HCT116 (cell line): ENCODE results near the gene GOLGA2. TPM values are rescaled to one million over a fixed set of nuclear protein-coding genes. Genes with fewer than 3 reads are reported as not detected.

Experiments used
- ATAC-seq: fragments of 200-7000 bp; cut with Tn5 transposase; 2 replicates; pipeline ENCODE4 v1.9.1; 2020; ENCODE audit warnings: mild to moderate bottlenecking, moderate library complexity
- BruUV-seq: library from RNA; stranded (reverse); fragments of 400-500 nt; replicated peaks from 2 replicates; lab custom pipeline; 2021; lab: Mats Ljungman, UMichigan
- CTCF ChIA-PET: fragments of 300-600 bp; sonication (Branson Sonifier 250); formaldehyde crosslinking; loops from one replicate; lab custom pipeline; 2021; ENCODE audit warnings: antibody characterized with exemption; lab: Charles Lee
- POLR2A ChIA-PET: fragments of 300-600, 350-600 bp; sonication (Branson Sonifier 250); formaldehyde crosslinking; loops from one replicate; lab custom pipeline; 2021; ENCODE audit warnings: antibody characterized with exemption; lab: Charles Lee
- RAD21 ChIA-PET, 2 experiments: fragments of 300-600 bp; sonication (Branson Sonifier 250); formaldehyde crosslinking; loops; one replicate each; lab custom pipeline; 2023; ENCODE audit warnings: low total read pairs in 2 of 2; ENCODE audit not compliant: uncharacterized antibody in 2 of 2, unreplicated experiment in 2 of 2, low non-redundant PET in 1 of 2; lab: Charles Lee
- DNase-seq: peaks from one replicate; pipeline ENCODE4 v3.0.0-alpha.2; 2010; ENCODE audit warnings: low read depth, low spot score
- H2AFZ ChIP-seq: fragments of 200-600 bp; shearing (Covaris generic), sonication (generic); 2 replicates; pipeline ENCODE4 v1.6.1; 2017; ENCODE audit warnings: low read depth, mixed run types, mixed read lengths, antibody characterized with exemption, low read length; ENCODE audit not compliant: poor library complexity, severe bottlenecking
- H3K27ac ChIP-seq: 2 replicates; pipeline ENCODE4 v1.5.1; 2012; ENCODE audit warnings: low read depth, low read length
- H3K27me3 ChIP-seq: fragments of 200-600 bp; sonication (generic); 2 replicates; pipeline ENCODE4 v1.6.1; 2016; ENCODE audit warnings: mixed run types, low read length, mixed read lengths; ENCODE audit not compliant: insufficient read depth
- H3K36me3 ChIP-seq, 2 experiments: fragments of 200-500 bp in 1 of 2; fragments of 200-600 bp in 1 of 2; sonication (Bioruptor generic) in 1 of 2; sonication (generic) in 1 of 2; 2 replicates each; pipeline versions ENCODE4 v1.5.1 to v1.6.1; 2014 to 2016; ENCODE audit warnings: low read length in 2 of 2, inconsistent platforms in 1 of 2, mixed read lengths in 1 of 2, mixed run types in 1 of 2; ENCODE audit not compliant: insufficient read depth in 2 of 2, control insufficient read depth in 1 of 2
- H3K4me1 ChIP-seq, 2 experiments: fragments of 200-600 bp in 1 of 2; sonication (generic) in 1 of 2; 2 replicates each; pipeline versions ENCODE4 v1.5.1 to v1.6.1; 2012 to 2017; ENCODE audit warnings: low read length in 2 of 2, inconsistent platforms in 1 of 2, mild to moderate bottlenecking in 1 of 2, mixed read lengths in 1 of 2, mixed run types in 1 of 2, moderate library complexity in 1 of 2; ENCODE audit not compliant: insufficient read depth in 2 of 2, control insufficient read depth in 1 of 2
- H3K4me2 ChIP-seq: fragments of 200-600 bp; sonication (generic); 2 replicates; pipeline ENCODE4 v1.6.1; 2017; ENCODE audit warnings: mixed run types, low read length, mixed read lengths
- H3K4me3 ChIP-seq, 2 experiments: fragments of 200-600 bp in 1 of 2; sonication (generic) in 1 of 2; replicated peaks in 1 of 2; 2 replicates each; pipeline ENCODE4 v1.5.1; 2011 to 2016; ENCODE audit warnings: low read length in 2 of 2, control low read depth in 1 of 2, low read depth in 1 of 2, mild to moderate bottlenecking in 1 of 2, mixed read lengths in 1 of 2, mixed run types in 1 of 2
- H3K79me2 ChIP-seq: fragments of 200-600 bp; sonication (generic); 2 replicates; pipeline ENCODE4 v1.6.1; 2017; ENCODE audit warnings: mild to moderate bottlenecking, mixed run types, low read length, moderate library complexity, mixed read lengths; ENCODE audit not compliant: insufficient read depth
- H3K9ac ChIP-seq: fragments of 200-600 bp; sonication (generic); 2 replicates; pipeline ENCODE4 v1.6.1; 2016; ENCODE audit warnings: low read length, mixed read lengths
- H3K9me2 ChIP-seq: fragments of 200-600 bp; sonication (generic), shearing (Covaris generic); 2 replicates; pipeline ENCODE4 v1.6.1; 2017; ENCODE audit warnings: mixed run types, mild to moderate bottlenecking, moderate library complexity; ENCODE audit not compliant: insufficient read depth
- H3K9me3 ChIP-seq, 2 experiments: fragments of 200-500 bp in 1 of 2; fragments of 200-600 bp in 1 of 2; sonication (Bioruptor generic) in 1 of 2; sonication (generic) in 1 of 2; 2 replicates each; pipeline ENCODE4 v1.6.1; 2014 to 2017; ENCODE audit warnings: low read length in 2 of 2, mixed read lengths in 2 of 2, inconsistent platforms in 1 of 2, low read depth in 1 of 2, mild to moderate bottlenecking in 1 of 2, mixed run types in 1 of 2, moderate library complexity in 1 of 2; ENCODE audit not compliant: control insufficient read depth in 1 of 2, insufficient read depth in 1 of 2
- H4K20me1 ChIP-seq: fragments of 200-600 bp; sonication (generic), shearing (Covaris generic); 2 replicates; pipeline ENCODE4 v1.6.1; 2017; ENCODE audit warnings: mixed run types, mild to moderate bottlenecking, moderate library complexity; ENCODE audit not compliant: insufficient read depth
- ATF3 ChIP-seq: IDR thresholded peaks from 2 replicates; pipeline ENCODE4 v1.6.1; 2012
- CEBPB ChIP-seq: IDR thresholded peaks from 2 replicates; pipeline ENCODE4 v1.6.1; 2012; ENCODE audit warnings: low read depth
- CTCF ChIP-seq, 3 experiments: fragments of 200-600 bp in 1 of 3; sonication (generic) in 1 of 3; IDR thresholded peaks in 2 of 3; conservative IDR thresholded peaks in 1 of 3; 2 replicates each; pipeline ENCODE4 v1.5.1; 2012 to 2017; ENCODE audit warnings: low read depth in 2 of 3, low read length in 2 of 3, antibody characterized with exemption in 1 of 3, borderline replicate concordance in 1 of 3, control low read depth in 1 of 3, mild to moderate bottlenecking in 1 of 3, mixed read lengths in 1 of 3, mixed run types in 1 of 3, moderate library complexity in 1 of 3; ENCODE audit not compliant: insufficient read depth in 1 of 3
- EGR1 ChIP-seq: IDR thresholded peaks from 2 replicates; pipeline ENCODE4 v1.6.1; 2012; ENCODE audit warnings: low read depth
- ELF1 ChIP-seq: IDR thresholded peaks from 2 replicates; pipeline ENCODE4 v1.6.1; 2012; ENCODE audit warnings: low read depth, borderline replicate concordance
- EZH2phosphoT487 ChIP-seq: fragments of 200-600 bp; IDR thresholded peaks from 2 replicates; pipeline ENCODE4 v1.6.1; 2018; ENCODE audit warnings: antibody characterized with exemption, borderline replicate concordance
- JUND ChIP-seq: IDR thresholded peaks from 2 replicates; pipeline ENCODE4 v1.6.1; 2012
- MAX ChIP-seq: IDR thresholded peaks from 2 replicates; pipeline ENCODE4 v1.6.1; 2012
- POLR2A ChIP-seq: IDR thresholded peaks from 2 replicates; pipeline ENCODE4 v1.7.0; 2011; ENCODE audit warnings: borderline replicate concordance; ENCODE audit not compliant: insufficient read depth, insufficient read length; ENCODE audit errors: extremely low read depth
- POLR2AphosphoS5 ChIP-seq: IDR thresholded peaks from 2 replicates; pipeline ENCODE4 v1.6.1; 2011; ENCODE audit warnings: mild to moderate bottlenecking, low read depth, low read length, moderate library complexity
- RAD21 ChIP-seq: IDR thresholded peaks from 2 replicates; pipeline ENCODE4 v1.6.1; 2012; ENCODE audit warnings: low read depth, mild to moderate bottlenecking
- REST ChIP-seq: IDR thresholded peaks from 2 replicates; pipeline ENCODE4 v1.6.1; 2012; ENCODE audit warnings: low read depth
- SIN3A ChIP-seq: IDR thresholded peaks from 2 replicates; pipeline ENCODE4 v1.6.1; 2012; ENCODE audit warnings: low read depth
- ZFX ChIP-seq: fragments of 450-650 bp; IDR thresholded peaks from 2 replicates; pipeline ENCODE4 v1.6.1; 2017
- ZNF274 ChIP-seq: fragments of 200-500 bp; sonication (Bioruptor generic); IDR thresholded peaks from 2 replicates; pipeline ENCODE4 v1.6.1; 2014; ENCODE audit warnings: mild to moderate bottlenecking, low read depth, low read length, inconsistent platforms
- intact Hi-C: fragments of 100-400 bp; cut with micrococcal nuclease; formaldehyde crosslinking; loops from 2 replicates; pipeline ENCODE4 v1.10.0; 2022
- total RNA-seq: library from RNA; stranded (reverse); gene quantifications from one replicate; pipeline ENCODE4 v1.2.1, GENCODE V29; 2021; ENCODE audit not compliant: unreplicated experiment

GOLGA2 gene
- total RNA-seq, 1 experiment from 2014 or later: 67.0 TPM

- Histone ChIP-seq H3K4me2 (no peak overlapping the region), H3K27ac (no peak overlapping the region), H3K4me1 (no peaks in the 10 kb centered on the region), H3K4me3 (no peak overlapping the region), H3K79me2 (no peaks in the 10 kb centered on the region), H3K9ac (no peak overlapping the region), H3K27me3 (no peaks in the 10 kb centered on the region), H3K9me3 (no peaks in the 10 kb centered on the region), H4K20me1 (no peaks in the 10 kb centered on the region), H3K9me2 (no peaks in the 10 kb centered on the region), H3K36me3 (peaks cover 4 to 21% of the 10 kb centered on the region in 2 experiments; a peak in 2 of 4 replicates), H2AFZ (no peak overlapping the region)
- no TSS peak for BruUV-seq
- TF ChIP-seq POLR2A: no peak
- no peak for TF ChIP-seq CTCF (IDR thresholded peaks at IDR 0.05 in 2 of 3, conservative IDR thresholded peaks at IDR 0.05 in 1 of 3; ENCODE audit: borderline replicate concordance in 1 of 3, insufficient read depth in 1 of 3, low read depth in 2 of 3, low read length in 2 of 3)
- no peak for TF ChIP-seq ZNF274
- TF ChIP-seq ATF3: no peak
- TF ChIP-seq SIN3A: no peak
- no peak for TF ChIP-seq JUND
- no peak for TF ChIP-seq EZH2phosphoT487
- ChIA-PET POLR2A (no interaction called here), RAD21 (no interaction called here), CTCF (no interaction called here)
- intact Hi-C loops: no loop called here
- ATAC-seq: no peak
- DNase-seq: no peak
Observed at GRCh38 chr9:128262687-128263086, 13.1 kb downstream of the GOLGA2 start.

- RAD21 ChIA-PET: no interaction called here
- POLR2A ChIA-PET: interaction anchor here (0.9 kb wide), 1 partner anchor 10 kb away, joined by 3 read pairs; no protein-coding TSS in a partner anchor
- BruUV-seq: no TSS peak
- TF ChIP-seq JUND (no peak), EZH2phosphoT487 (no peak), ELF1 (no peak), POLR2AphosphoS5 (no peak), CEBPB (no peak), POLR2A (no peak), EGR1 (no peak), ATF3 (no peak), RAD21 (no peak), ZFX (no peak), MAX (no peak), REST (no peak)
Observed at GRCh38 chr9:128260340-128260739, 15.5 kb downstream of the GOLGA2 start.

More at GRCh38 chr9:128260340-128260739, 15.5 kb downstream of the GOLGA2 start:
- Histone ChIP-seq H3K4me3 (no peak overlapping the region), H3K4me1 (peaks cover 0 to 2% of the 10 kb centered on the region in 2 experiments; a peak in 1 of 4 replicates), H2AFZ (no peak overlapping the region), H3K9ac (no peak overlapping the region), H3K36me3 (peaks cover 0 to 22% of the 10 kb centered on the region in 2 experiments; a peak in 2 of 4 replicates), H3K9me3 (no peaks in the 10 kb centered on the region), H3K27ac (no peak overlapping the region), H3K27me3 (no peaks in the 10 kb centered on the region), H3K4me2 (no peak overlapping the region), H4K20me1 (no peaks in the 10 kb centered on the region), H3K9me2 (no peaks in the 10 kb centered on the region), H3K79me2 (no peaks in the 10 kb centered on the region)
- CTCF ChIA-PET: interaction anchor here (1.0 kb wide), 1 partner anchor 10 kb away, joined by 3 read pairs; no protein-coding TSS in a partner anchor
- DNase-seq: no peak
- intact Hi-C loops: no loop called here
- no peak for ATAC-seq
